SK-N-SH (cell line): ENCODE data around the gene ARHGAP42. TPM values are rescaled to one million over a fixed set of nuclear protein-coding genes. Genes with fewer than 3 reads are reported as not detected.

ENCODE experiments used
- CTCF ChIA-PET: fragments of 300-600, 350-600 bp; formaldehyde crosslinking; extraction: SDS; loops from one replicate; lab custom pipeline; 2021; lab: Yijun Ruan, JAX
- POLR2A ChIA-PET: fragments of 350-600 bp; sonication (Branson Sonifier 250); formaldehyde crosslinking; extraction: SDS; loops from one replicate; lab custom pipeline; 2020; ENCODE audit warnings: antibody characterized with exemption, inconsistent platforms; lab: Yijun Ruan, JAX
- DNase-seq: peaks from one replicate; pipeline ENCODE4 v3.0.0; 2012
- H2AFZ ChIP-seq: fragments of 200-600 bp; sonication (generic); 2 replicates; pipeline ENCODE4 v1.8.1; 2016; ENCODE audit warnings: antibody characterized with exemption, mild to moderate bottlenecking, low read depth
- H3F3A ChIP-seq: fragments of 200-600 bp; sonication (generic); replicated peaks from 2 replicates; pipeline ENCODE3; 2016; ENCODE audit warnings: antibody characterized with exemption, mild to moderate bottlenecking; ENCODE audit not compliant: insufficient read depth
- H3K27ac ChIP-seq, 2 experiments: fragments of 200-500 bp in 1 of 2; fragments of 200-600 bp in 1 of 2; sonication (Bioruptor generic) in 1 of 2; sonication (generic), shearing (Covaris generic) in 1 of 2; 2 replicates each; pipeline versions ENCODE4 v1.5.1 to v1.6.1; 2014 to 2016; ENCODE audit warnings: low read depth in 2 of 2, inconsistent platforms in 1 of 2, low read length in 1 of 2, mild to moderate bottlenecking in 1 of 2, mixed read lengths in 1 of 2
- H3K27me3 ChIP-seq: fragments of 200-600 bp; sonication (generic), shearing (Covaris generic); 2 replicates; pipeline ENCODE4 v1.6.1; 2016; ENCODE audit warnings: mixed run types; ENCODE audit not compliant: insufficient read depth
- H3K36me3 ChIP-seq, 2 experiments: fragments of 200-500 bp in 1 of 2; fragments of 200-600 bp in 1 of 2; sonication (Bioruptor generic) in 1 of 2; sonication (generic) in 1 of 2; replicated peaks in 1 of 2; 2 replicates each; pipeline versions ENCODE3 to v1.5.1; 2014 to 2016; ENCODE audit warnings: low read length in 1 of 2, mild to moderate bottlenecking in 1 of 2; ENCODE audit not compliant: insufficient read depth in 2 of 2, control insufficient read depth in 1 of 2
- H3K4me1 ChIP-seq, 2 experiments: fragments of 200-500 bp in 1 of 2; fragments of 200-600 bp in 1 of 2; sonication (Bioruptor generic) in 1 of 2; sonication (generic), shearing (Covaris generic) in 1 of 2; 2 replicates each; pipeline versions ENCODE4 v1.5.1 to v1.6.1; 2014 to 2016; ENCODE audit warnings: low read depth in 1 of 2, low read length in 1 of 2, mixed run types in 1 of 2; ENCODE audit not compliant: insufficient read depth in 2 of 2, control insufficient read depth in 1 of 2
- H3K4me2 ChIP-seq: fragments of 200-600 bp; sonication (generic), shearing (Covaris generic); 2 replicates; pipeline ENCODE4 v1.6.1; 2017; ENCODE audit warnings: mixed run types
- H3K4me3 ChIP-seq, 2 experiments: fragments of 200-500 bp in 1 of 2; fragments of 200-600 bp in 1 of 2; sonication (Bioruptor generic) in 1 of 2; sonication (generic), shearing (Covaris generic) in 1 of 2; 2 replicates each; pipeline versions ENCODE4 v1.5.1 to v1.8.1; 2014 to 2016; ENCODE audit warnings: low read depth in 2 of 2, inconsistent platforms in 1 of 2, low read length in 1 of 2, mild to moderate bottlenecking in 1 of 2, mixed read lengths in 1 of 2, moderate library complexity in 1 of 2
- H3K79me2 ChIP-seq: fragments of 200-600 bp; sonication (generic); 2 replicates; pipeline ENCODE4 v1.8.1; 2017; ENCODE audit warnings: mild to moderate bottlenecking; ENCODE audit not compliant: insufficient read depth
- H3K9ac ChIP-seq: fragments of 200-600 bp; sonication (generic); 2 replicates; pipeline ENCODE4 v1.6.1; 2017; ENCODE audit warnings: mixed run types
- H3K9me2 ChIP-seq: fragments of 200-600 bp; sonication (generic); 2 replicates; pipeline ENCODE4 v1.6.1; 2017; ENCODE audit warnings: mixed run types
- H3K9me3 ChIP-seq: fragments of 200-600 bp; sonication (generic); 2 replicates; pipeline ENCODE4 v1.6.1; 2017; ENCODE audit warnings: mixed run types, mild to moderate bottlenecking, moderate library complexity
- H4K20me1 ChIP-seq: fragments of 200-600 bp; sonication (generic); 2 replicates; pipeline ENCODE4 v1.6.1; 2017; ENCODE audit warnings: mild to moderate bottlenecking, mixed run types; ENCODE audit not compliant: insufficient read depth
- CHD2 ChIP-seq: fragments of 150-350 bp; IDR thresholded peaks from 2 replicates; pipeline ENCODE4 v1.6.1; 2018; ENCODE audit warnings: low read length; ENCODE audit not compliant: partially characterized antibody
- CTCF ChIP-seq: fragments of 200-600 bp; sonication (generic); IDR thresholded peaks from 2 replicates; pipeline ENCODE4 v1.6.1; 2017; ENCODE audit warnings: antibody characterized with exemption, mild to moderate bottlenecking, moderate library complexity
- EP300 ChIP-seq, 2 experiments: IDR thresholded peaks; 2 replicates each; pipeline versions ENCODE4 v1.4.0 to v1.6.1; 2012; ENCODE audit warnings: borderline replicate concordance in 1 of 2, low read depth in 1 of 2, low read length in 1 of 2
- EZH2phosphoT487 ChIP-seq: fragments of 200-600 bp; sonication (generic); IDR thresholded peaks from 2 replicates; pipeline ENCODE4 v1.6.1; 2017; ENCODE audit warnings: low read depth, mixed run types, mild to moderate bottlenecking, antibody characterized with exemption, moderate library complexity, borderline replicate concordance
- FOSL2 ChIP-seq: IDR thresholded peaks from 2 replicates; pipeline ENCODE4 v1.4.0; 2012; ENCODE audit warnings: low read depth, mild to moderate bottlenecking, moderate library complexity, borderline replicate concordance
- FOXJ3 ChIP-seq: sonication (generic); formaldehyde crosslinking; IDR thresholded peaks from 2 replicates; pipeline ENCODE4 v1.5.1; 2020; ENCODE audit warnings: mild to moderate bottlenecking, missing genetic modification reagents
- FOXM1 ChIP-seq: IDR thresholded peaks from 2 replicates; pipeline ENCODE4 v1.4.0; 2012; ENCODE audit warnings: low read depth, mild to moderate bottlenecking
- GABPA ChIP-seq: IDR thresholded peaks from 2 replicates; pipeline ENCODE4 v1.4.0; 2012; ENCODE audit warnings: low read depth, mild to moderate bottlenecking
- JUND ChIP-seq: IDR thresholded peaks from 2 replicates; pipeline ENCODE4 v1.4.0; 2012
- MEF2A ChIP-seq: IDR thresholded peaks from 2 replicates; pipeline ENCODE4 v1.4.0; 2012; ENCODE audit warnings: low read depth, borderline replicate concordance
- MXI1 ChIP-seq: IDR thresholded peaks from 2 replicates; pipeline ENCODE4 v1.6.1; 2012; ENCODE audit warnings: mild to moderate bottlenecking, low read depth, low read length, improper control_type of control experiment
- PBX3 ChIP-seq: IDR thresholded peaks from 2 replicates; pipeline ENCODE4; 2012
- POLR2AphosphoS5 ChIP-seq: IDR thresholded peaks from 2 replicates; pipeline ENCODE4 v1.6.1; 2012; ENCODE audit warnings: low read depth, low read length
- RFX5 ChIP-seq: IDR thresholded peaks from 2 replicates; pipeline ENCODE4 v1.6.1; 2012; ENCODE audit warnings: mild to moderate bottlenecking, improper control_type of control experiment, low read length
- RXRA ChIP-seq: IDR thresholded peaks from 2 replicates; pipeline ENCODE4 v1.4.0; 2012; ENCODE audit warnings: low read depth, mild to moderate bottlenecking, borderline replicate concordance
- SIN3A ChIP-seq: IDR thresholded peaks from 2 replicates; pipeline ENCODE4 v1.6.1; 2012; ENCODE audit warnings: low read depth, mild to moderate bottlenecking, low read length, moderate library complexity, borderline replicate concordance
- SMC3 ChIP-seq: IDR thresholded peaks from 2 replicates; pipeline ENCODE4 v1.6.1; 2012; ENCODE audit warnings: low read depth, low read length, improper control_type of control experiment
- USF1 ChIP-seq: IDR thresholded peaks from 2 replicates; pipeline ENCODE4 v1.4.0; 2012; ENCODE audit warnings: low read depth, borderline replicate concordance
- YY1 ChIP-seq: IDR thresholded peaks from 2 replicates; pipeline ENCODE4 v1.4.0; 2012; ENCODE audit warnings: low read depth, mild to moderate bottlenecking
- ZBTB33 ChIP-seq: IDR thresholded peaks from 2 replicates; pipeline ENCODE4 v1.4.0; 2012; ENCODE audit warnings: low read depth, borderline replicate concordance
- WGBS: methylation state at CpG from one replicate; pipeline ENCODE4 v1.1.6; 2017; ENCODE audit warnings: low lambda C conversion rate; 5-methylcytosine and 5-hydroxymethylcytosine counted together
- polyA plus RNA-seq, 3 experiments: library from polyadenylated mRNA; depleted of rRNA; stranded (reverse); fragments of >200 nt; gene quantifications; 2 replicates each; pipeline ENCODE4 v1.2.3, GENCODE V29; 2012

Gene ARHGAP42
- polyA plus RNA-seq, 1 of the 3 experiments (the other 2 are of a cell fraction) = 0.02 TPM

GRCh38 chr11:100753571-100753970 is 66.5 kb downstream of the ARHGAP42 start:
- Histone ChIP-seq H3K9me2 (no peaks in the 10 kb centered on the region), H4K20me1 (no peaks in the 10 kb centered on the region), H3K9ac (no peak overlapping the region), H3K79me2 (no peaks in the 10 kb centered on the region), H3K9me3 (no peaks in the 10 kb centered on the region), H3K36me3 (no peaks in the 10 kb centered on the region), H3K4me3 (no peak overlapping the region), H3K4me1 (no peaks in the 10 kb centered on the region; a peak in 1 of 4 replicates), H3F3A (no peaks in the 10 kb centered on the region), H3K27me3 (no peaks in the 10 kb centered on the region), H3K27ac (no peak overlapping the region), H3K4me2 (no peak overlapping the region), H2AFZ (no peak overlapping the region)
- WGBS = 13% methylated on average over 4 of the region's 4 CpGs
- no peak for DNase-seq
- ChIA-PET POLR2A (no interaction called here), CTCF (no interaction called here)
- TF ChIP-seq SMC3 (no peak), USF1 (no peak), FOXJ3 (CRISPR knock-in tag) (no peak), POLR2AphosphoS5 (no peak), CTCF (no peak), FOSL2 (no peak), EZH2phosphoT487 (no peak), JUND (no peak), YY1 (no peak), GABPA (no peak), CHD2 (no peak), SIN3A (no peak), EP300 (IDR thresholded peaks at IDR 0.05; ENCODE audit: borderline replicate concordance in 1 of 2, low read depth in 1 of 2, low read length in 1 of 2) (no peak), MEF2A (no peak), MXI1 (no peak)

- Histone ChIP-seq H2AFZ (no peak overlapping the region), H3K4me2 (no peak overlapping the region), H3K4me3 (no peak overlapping the region), H3K79me2 (no peaks in the 10 kb centered on the region), H3K27ac (no peak overlapping the region), H3K9ac (no peak overlapping the region), H4K20me1 (no peaks in the 10 kb centered on the region), H3K27me3 (no peaks in the 10 kb centered on the region), H3K36me3 (no peaks in the 10 kb centered on the region), H3K9me2 (no peaks in the 10 kb centered on the region), H3F3A (no peaks in the 10 kb centered on the region), H3K9me3 (no peaks in the 10 kb centered on the region), H3K4me1 (no peaks in the 10 kb centered on the region; a peak in 1 of 4 replicates)
- DNase-seq = no peak
- ChIA-PET CTCF (no interaction called here), POLR2A (no interaction called here)
- WGBS = 5% methylated on average over 2 of the region's 2 CpGs
- no peak for TF ChIP-seq RFX5
- TF ChIP-seq GABPA = no peak
- no peak for TF ChIP-seq USF1
- no peak for TF ChIP-seq RXRA
- TF ChIP-seq EP300 (IDR thresholded peaks at IDR 0.05; ENCODE audit: borderline replicate concordance in 1 of 2, low read depth in 1 of 2, low read length in 1 of 2) = no peak
- no peak for TF ChIP-seq FOXM1
- no peak for TF ChIP-seq POLR2AphosphoS5
- TF ChIP-seq MXI1 = no peak
- TF ChIP-seq ZBTB33 = no peak
- TF ChIP-seq YY1 = no peak
- no peak for TF ChIP-seq PBX3
Measured at GRCh38 chr11:100756559-100756958, 69.5 kb downstream of the ARHGAP42 start.
